NOMO-1 treated with dmso at 0.1 percent for 144 hours (cell line): ENCODE results near the gene PDGFB.

Source experiments
- DNase-seq: peaks from one replicate; lab custom pipeline; 2025; ENCODE audit not compliant: unreplicated experiment; lab: John Stamatoyannopoulos, UW

The PDGFB gene

DNA sequence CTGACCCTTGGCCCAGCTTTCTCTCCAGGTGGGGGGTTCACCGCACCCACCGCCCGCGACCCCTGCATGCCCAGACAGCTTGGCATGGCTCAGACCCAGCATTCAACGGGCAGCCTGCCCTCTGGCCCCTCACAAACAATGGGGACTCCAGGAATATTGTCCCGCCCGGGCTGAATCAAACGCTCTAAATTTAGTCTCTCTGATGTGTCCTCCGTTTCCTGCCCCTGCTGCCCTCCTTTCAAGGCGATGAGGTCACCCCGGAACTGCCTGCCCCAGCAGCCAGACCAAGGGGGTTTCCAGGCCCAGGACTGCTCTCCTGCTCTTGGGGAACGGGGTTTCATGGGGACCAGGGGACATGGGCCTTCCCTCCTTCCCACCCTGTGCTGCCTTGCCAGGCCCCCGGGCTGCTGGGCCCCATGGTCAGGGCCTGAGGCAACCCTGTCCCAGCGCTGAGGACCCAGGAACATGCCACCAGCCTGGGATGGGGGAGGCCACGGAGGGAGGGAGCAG, 10.1 kb upstream of the PDGFB start:
- DNase-seq, result no peak

DNA sequence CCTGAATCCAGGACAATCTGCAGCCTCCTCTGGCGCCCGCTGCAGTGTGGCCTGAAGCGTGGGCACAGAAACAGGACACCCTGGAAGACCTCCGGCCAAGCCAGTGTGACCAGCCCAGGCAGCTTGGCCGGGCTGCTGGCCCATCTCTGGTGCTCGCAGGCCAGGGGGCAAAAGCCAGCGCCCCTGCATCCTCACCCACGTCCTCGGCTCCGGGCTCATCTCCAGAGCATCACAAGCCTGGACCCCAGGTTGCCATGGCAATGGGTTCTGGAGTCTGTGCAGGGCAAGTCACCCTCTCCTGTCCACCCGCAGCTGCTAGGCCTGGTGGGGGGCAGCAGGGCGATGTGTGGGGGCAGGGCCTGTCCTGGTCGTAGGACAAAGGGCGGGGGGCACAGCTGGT, 9.3 kb upstream of the PDGFB start:
- DNase-seq, result no peak

- DNase-seq, result no peak
These were observed 8.8 kb upstream of the PDGFB start for GRCh38 chr22:39253435-39254070.

DNA sequence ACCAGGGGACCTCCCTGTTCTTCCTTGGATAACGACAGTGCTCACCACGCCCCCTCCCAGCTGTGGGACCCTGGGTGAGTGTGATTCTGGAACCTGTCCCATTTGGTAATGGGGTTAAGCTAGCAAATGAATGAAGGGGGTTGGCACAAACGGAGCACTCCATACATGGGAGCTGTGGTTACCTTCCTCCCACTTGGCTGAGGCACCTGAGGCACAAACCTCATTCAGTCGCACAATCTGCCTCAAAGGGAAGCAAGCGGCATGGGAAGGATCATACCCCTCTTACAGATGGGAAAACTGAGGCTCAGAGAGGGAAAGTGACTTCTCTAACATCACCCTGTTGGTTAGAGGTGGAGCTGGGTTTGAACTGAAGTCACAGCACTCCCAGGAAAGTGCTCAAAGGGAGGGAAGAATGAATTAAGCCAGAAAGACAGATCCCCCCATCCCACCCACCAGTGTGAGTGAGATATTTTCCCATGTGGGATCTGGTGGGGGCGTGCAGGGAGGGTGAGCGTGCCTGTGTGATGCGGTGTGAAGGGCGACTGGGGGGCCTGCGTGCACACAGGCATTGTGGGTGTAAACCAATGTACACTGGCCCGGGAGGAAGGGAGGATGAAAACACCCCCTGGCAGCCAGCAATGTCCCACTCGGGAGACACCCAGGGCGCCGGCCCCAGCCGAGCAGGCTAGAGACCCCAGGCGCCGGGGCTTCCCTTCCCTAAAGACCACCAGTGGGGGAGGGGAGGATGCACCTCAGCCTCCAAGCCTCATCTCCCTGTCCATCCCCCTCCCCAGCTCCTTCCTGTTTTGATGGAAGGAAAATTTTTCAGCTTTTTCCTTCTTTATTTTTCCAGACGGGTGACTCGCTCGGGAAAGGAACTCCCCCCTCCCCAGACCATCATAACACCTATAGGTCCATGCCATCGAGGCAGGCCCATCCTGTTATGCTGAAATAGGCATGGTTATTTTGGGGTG, 8.0 kb upstream of the PDGFB start:
- no peak for DNase-seq

DNA sequence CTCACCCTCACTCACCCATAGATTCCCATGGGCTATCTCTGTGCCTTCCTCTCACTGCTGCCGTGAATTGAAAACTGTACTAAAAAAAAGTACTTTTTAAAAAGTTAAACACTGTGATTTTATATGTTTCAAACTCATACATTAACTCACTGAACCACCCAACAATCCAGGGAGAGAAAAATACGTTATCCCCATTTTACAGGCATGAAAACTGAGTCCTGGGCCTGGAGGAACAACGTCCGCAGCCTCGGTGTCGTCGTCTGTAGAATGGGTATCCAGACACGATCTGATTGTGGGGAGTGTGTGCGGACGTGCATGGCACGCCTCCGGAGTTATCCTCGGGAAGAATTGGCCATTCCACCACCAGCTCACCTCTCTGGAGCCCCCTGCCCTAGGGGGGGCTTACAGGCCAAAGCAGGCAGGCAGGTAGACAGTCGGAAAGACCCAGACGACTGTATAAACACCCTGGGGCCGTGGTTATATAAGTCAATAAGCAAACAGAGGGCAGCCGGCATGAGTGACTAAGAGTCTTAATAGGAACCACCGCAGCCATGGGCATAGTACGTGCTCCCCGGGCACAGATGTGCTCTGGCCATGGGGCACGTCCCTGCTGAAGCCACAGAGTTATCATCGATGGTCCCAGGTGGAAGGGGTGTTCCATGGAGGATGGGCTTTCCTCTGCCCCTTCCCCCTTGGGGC, 7.1 kb upstream of the PDGFB start:
- no peak for DNase-seq

DNA sequence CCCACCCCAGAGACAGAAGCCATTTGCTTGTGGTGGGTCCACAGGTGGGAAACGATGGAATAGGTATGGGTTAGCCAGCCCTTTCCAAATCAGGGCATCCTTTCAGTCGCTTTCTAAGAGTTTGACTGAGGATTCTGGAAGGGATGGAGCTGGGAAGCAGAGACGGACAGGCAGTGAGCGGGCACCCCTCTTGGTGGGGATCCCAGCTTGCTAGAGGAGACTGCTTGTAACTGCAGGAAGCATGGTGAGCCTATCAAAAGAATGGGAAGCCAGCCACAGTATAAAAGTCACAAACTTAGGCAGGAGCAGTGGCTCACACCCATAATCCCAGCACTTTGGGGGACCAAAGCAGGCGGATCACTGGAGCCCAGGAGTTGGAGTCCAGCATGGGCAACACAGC, 6.1 kb upstream of the PDGFB start:
- DNase-seq, result no peak

GRCh38 chr22:39250131-39250530, 5.3 kb upstream of the PDGFB start:
- no peak for DNase-seq

GRCh38 chr22:39249086-39249704, 4.4 kb upstream of the PDGFB start:
- DNase-seq, result no peak

DNA sequence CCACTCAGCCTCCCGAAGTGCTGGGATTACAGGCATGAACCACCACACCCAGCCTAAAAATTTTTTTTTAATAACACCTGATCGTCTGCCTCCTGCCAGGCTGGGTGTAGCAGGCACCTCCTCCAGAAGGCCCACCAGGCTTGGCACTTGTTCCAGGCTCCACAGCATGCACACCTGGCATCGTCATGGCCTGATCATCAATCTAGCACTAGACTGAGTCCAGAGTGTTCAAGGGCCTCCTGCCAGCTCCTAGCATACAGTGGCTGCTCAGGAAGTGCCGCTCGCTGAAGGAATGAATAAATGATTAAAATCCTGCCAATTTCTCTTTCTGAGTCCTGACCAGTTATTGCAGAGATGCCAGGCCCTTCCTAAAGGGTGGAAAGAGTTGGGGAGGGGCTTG, 3.5 kb upstream of the PDGFB start:
- no peak for DNase-seq

DNA sequence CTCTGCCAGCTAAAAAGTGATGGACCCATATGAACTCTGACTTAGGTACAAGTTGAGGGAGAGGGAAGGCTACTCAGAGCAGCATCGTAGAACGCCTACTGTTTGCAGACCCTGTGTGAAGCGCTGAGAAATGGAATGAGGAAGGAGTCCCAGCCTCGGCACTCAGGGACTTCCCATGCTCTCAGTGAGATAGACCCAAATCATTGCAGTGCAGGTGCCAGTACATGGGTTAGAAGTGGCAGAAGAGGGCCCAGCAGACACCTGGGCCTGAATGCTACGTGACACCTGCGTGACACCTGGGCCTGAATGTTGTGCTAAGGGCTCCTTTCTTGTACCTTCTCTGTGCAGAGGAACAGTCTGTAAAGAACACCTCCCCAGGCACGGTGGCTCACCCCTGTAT, 2.6 kb upstream of the PDGFB start:
- DNase-seq, result no peak

DNA sequence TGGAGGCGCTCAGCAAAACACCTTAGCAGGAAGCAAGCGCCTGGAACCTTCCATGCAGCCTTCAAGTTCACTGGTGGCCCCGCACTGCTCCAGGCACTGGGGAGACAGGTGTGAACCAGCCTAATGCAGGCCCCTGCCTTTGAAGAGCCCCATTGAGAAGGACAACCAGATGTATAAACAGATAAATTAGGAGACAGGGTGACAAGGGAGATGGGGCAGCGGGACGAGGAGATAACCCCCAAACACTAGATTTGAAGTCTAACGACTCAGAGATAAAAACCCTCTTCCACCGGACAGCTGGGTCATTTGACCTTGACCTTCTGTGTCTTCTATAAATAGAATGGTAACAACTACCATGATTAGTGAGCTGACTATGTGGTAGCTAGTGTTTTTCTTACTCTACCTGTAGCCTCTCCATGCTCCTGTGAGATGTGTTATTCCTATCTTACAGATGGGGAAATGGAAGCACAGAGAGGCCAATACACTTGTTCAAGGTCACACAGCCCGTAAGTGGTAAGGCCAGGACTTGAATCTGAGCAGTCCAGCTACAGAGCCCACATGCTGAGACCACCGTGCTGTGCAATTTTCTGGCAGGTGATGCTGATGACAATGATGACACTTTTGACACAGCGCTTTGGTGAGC, 2.0 kb upstream of the PDGFB start:
- DNase-seq, result no peak

- DNase-seq, result no peak
These were observed 1.4 kb upstream of the PDGFB start for GRCh38 chr22:39246217-39246616.

- no peak for DNase-seq
These were observed 603 bp upstream of the PDGFB start for GRCh38 chr22:39245130-39246039.

- DNase-seq, result no peak
These were observed 666 bp downstream of the PDGFB start for GRCh38 chr22:39244136-39244495.

GRCh38 chr22:39243439-39244135, 1.2 kb downstream of the PDGFB start:
- DNase-seq, result no peak

GRCh38 chr22:39242595-39243438, 2.0 kb downstream of the PDGFB start:
- DNase-seq, result no peak

DNA sequence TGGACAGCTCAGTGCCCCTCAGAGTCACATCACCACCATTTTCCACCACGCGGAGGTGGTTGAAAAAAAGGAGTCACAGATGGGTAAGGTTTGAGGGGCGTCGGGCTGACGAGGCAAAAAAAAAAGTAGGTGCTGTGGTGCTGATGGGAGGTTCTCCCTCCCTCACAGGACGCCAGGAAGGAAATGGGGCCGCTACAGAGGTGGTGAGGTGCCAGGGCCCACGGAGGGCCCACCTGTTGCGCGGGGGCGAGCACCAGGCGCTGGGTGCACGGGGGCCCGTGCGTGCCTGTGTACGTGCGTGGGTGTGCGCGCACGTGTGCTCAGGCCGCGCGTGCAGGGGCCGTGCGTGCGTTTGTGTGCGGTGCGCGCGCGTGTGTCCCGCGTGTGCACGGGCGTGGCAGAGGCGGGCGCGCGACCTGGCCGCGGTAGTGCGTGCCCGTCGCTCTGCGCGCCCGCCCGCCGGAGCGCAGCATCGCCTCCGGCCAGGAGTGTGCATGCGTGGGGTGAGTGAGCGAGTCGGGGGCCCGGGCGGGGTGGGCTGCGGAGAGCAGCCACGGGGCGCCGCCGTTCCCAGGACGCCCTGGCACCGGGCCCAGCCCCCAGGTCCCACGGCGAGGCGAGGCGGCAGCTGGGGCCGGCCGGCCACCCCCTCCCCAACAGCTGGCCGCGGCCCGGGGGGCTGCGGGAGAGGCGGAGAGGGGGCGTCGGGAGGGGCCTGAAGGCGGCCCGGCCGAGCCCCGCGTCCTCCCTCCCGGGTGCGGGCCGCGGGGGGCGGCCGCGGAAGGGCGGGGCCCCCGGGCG, 2.8 kb downstream of the PDGFB start:
- no peak for DNase-seq
